CD4-positive, alpha-beta T cell (primary cell): ENCODE results near the gene CFAP70. TPM values are rescaled to one million over a fixed set of nuclear protein-coding genes. Genes with fewer than 3 reads are reported as not detected.
A peak's percentile ranks its signal among the peaks of the same experiment; 100 is the strongest.

Source experiments
- ATAC-seq: fragments of 200-7000 bp; cut with Tn5 transposase; one replicate; pipeline ENCODE4 v1.10.0; 2022; ENCODE audit warnings: mild to moderate bottlenecking; ENCODE audit not compliant: poor library complexity
- CTCF ChIA-PET: fragments of 350-600 bp; sonication (Branson Sonifier 250); formaldehyde crosslinking; loops from one replicate; lab custom pipeline; 2021; ENCODE audit warnings: antibody characterized with exemption, inconsistent platforms; lab: Charles Lee
- POLR2A ChIA-PET: fragments of 350-600 bp; sonication (Branson Sonifier 250); formaldehyde crosslinking; loops from one replicate; lab custom pipeline; 2021; ENCODE audit warnings: antibody characterized with exemption, inconsistent platforms; lab: Charles Lee
- DNase-seq, 14 experiments: peaks; one replicate each; pipeline ENCODE4 v3.0.0-alpha.2; 2013 to 2020; ENCODE audit warnings: mixed read lengths in 2 of 14
- H3K27ac ChIP-seq, 2 donors: one replicate each; pipeline versions ENCODE4 v1.5.1 to v1.7.0; 2013; ENCODE audit warnings: low read length in 2 of 2, low read depth in 1 of 2, mild to moderate bottlenecking in 1 of 2
- H3K27me3 ChIP-seq, 2 experiments: 1 replicate in 1 of 2; 2 replicates in 1 of 2; pipeline versions ENCODE4 v1.6.1 to v1.7.0; 2013; ENCODE audit warnings: low read length in 2 of 2, control low read depth in 1 of 2, mild to moderate bottlenecking in 1 of 2, moderate library complexity in 1 of 2; ENCODE audit not compliant: insufficient read depth in 2 of 2, control insufficient read depth in 1 of 2
- H3K36me3 ChIP-seq: one replicate; pipeline ENCODE4 v1.6.1; 2013; ENCODE audit warnings: low read length, control low read depth; ENCODE audit not compliant: insufficient read depth
- H3K4me1 ChIP-seq: one replicate; pipeline ENCODE4 v1.6.1; 2013; ENCODE audit warnings: low read length, control low read depth; ENCODE audit not compliant: insufficient read depth
- H3K4me3 ChIP-seq: one replicate; pipeline ENCODE4 v1.5.1; 2013; ENCODE audit warnings: mild to moderate bottlenecking, low read length, moderate library complexity
- H3K9me3 ChIP-seq, 2 experiments: 1 replicate in 1 of 2; 2 replicates in 1 of 2; pipeline versions ENCODE4 v1.6.1 to v1.7.0; 2013; ENCODE audit warnings: low read length in 2 of 2, mild to moderate bottlenecking in 2 of 2, control low read depth in 1 of 2, moderate library complexity in 1 of 2; ENCODE audit not compliant: control insufficient read depth in 1 of 2, insufficient read depth in 1 of 2
- H3K27ac Mint-ChIP-seq: one replicate; pipeline ENCODE4 v1.8.0; 2020; ENCODE audit warnings: mixed read lengths
- H3K27me3 Mint-ChIP-seq: one replicate; pipeline ENCODE4 v1.8.0; 2021; ENCODE audit warnings: mixed read lengths
- H3K36me3 Mint-ChIP-seq: one replicate; pipeline ENCODE4 v1.8.0; 2021; ENCODE audit warnings: low read depth, mixed read lengths
- H3K4me1 Mint-ChIP-seq: one replicate; pipeline ENCODE4 v1.8.0; 2021; ENCODE audit warnings: low read depth, mixed read lengths
- H3K4me3 Mint-ChIP-seq: one replicate; pipeline ENCODE4 v1.8.0; 2020; ENCODE audit warnings: mild to moderate bottlenecking, mixed read lengths
- H3K9me3 Mint-ChIP-seq: one replicate; pipeline ENCODE4 v1.8.0; 2020; ENCODE audit warnings: mixed read lengths
- intact Hi-C, 2 experiments: fragments of 100-400 bp; cut with DNase I in 1 of 2; cut with micrococcal nuclease in 1 of 2; formaldehyde crosslinking; loops; one replicate each; pipeline versions ENCODE4 v1.15.1 to v1.9.0; 2023 to 2025; cut with DNase I, micrococcal nuclease
- total RNA-seq, 174 experiments: library from RNA in 2 of 174; stranded (reverse) in 2 of 174; gene quantifications; one replicate each; pipeline ENCODE4 v1.2.3 and lab custom pipeline; 2021 to 2026
- TF ChIP-seq, protein P1 (sequence below): fragments of 200-600 bp; IDR thresholded peaks from one replicate; pipeline ENCODE4 v1.8.0; 2022; ENCODE audit warnings: antibody characterized with exemption, mild to moderate bottlenecking

The CFAP70 gene
- total RNA-seq, 2 experiments from 2014 or later: 2.6 TPM

DNA sequence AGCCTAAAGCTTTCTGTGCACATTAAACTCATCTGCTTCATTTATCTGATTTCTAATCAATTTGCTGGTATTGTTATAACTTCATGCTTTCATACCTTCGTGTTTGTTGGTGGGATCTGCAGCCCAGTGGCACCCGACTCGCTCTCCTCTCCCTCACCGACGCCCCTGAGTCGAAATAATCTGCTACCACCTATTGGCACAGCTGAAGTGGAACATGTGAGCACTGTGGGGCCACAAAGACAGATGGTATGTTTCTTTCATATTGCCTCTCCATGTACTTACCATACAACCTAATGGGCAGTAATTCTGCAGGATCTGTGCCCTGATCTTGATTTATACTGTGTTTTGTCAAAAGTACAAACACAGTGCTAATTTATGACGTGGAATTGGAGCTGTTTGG is 124.0 kb downstream of the CFAP70 start:
- Histone ChIP-seq H3K4me3 (no peak overlapping the region), H3K9me3 (no peaks in the 10 kb centered on the region), H3K27ac (no peak overlapping the region), H3K36me3 (peaks cover 50% of the 10 kb centered on the region), H3K4me1 (no peaks in the 10 kb centered on the region), H3K27me3 (no peaks in the 10 kb centered on the region)
- Mint-ChIP-seq H3K27ac (no peak overlapping the region), H3K27me3 (no peaks in the 10 kb centered on the region), H3K9me3 (no peaks in the 10 kb centered on the region), H3K4me3 (no peak overlapping the region), H3K36me3 (peaks cover 55% of the 10 kb centered on the region), H3K4me1 (no peaks in the 10 kb centered on the region)
- DNase-seq (no peak), ATAC-seq (no peak)
- ChIA-PET CTCF (no interaction called here), POLR2A (interaction anchor here (0.6 to 2.1 kb wide), 2 partner anchors 12 to 88 kb away, joined by 3 to 11 read pairs; partner anchors contain the start of gene DNAJC9)
- TF ChIP-seq, protein P1, sequence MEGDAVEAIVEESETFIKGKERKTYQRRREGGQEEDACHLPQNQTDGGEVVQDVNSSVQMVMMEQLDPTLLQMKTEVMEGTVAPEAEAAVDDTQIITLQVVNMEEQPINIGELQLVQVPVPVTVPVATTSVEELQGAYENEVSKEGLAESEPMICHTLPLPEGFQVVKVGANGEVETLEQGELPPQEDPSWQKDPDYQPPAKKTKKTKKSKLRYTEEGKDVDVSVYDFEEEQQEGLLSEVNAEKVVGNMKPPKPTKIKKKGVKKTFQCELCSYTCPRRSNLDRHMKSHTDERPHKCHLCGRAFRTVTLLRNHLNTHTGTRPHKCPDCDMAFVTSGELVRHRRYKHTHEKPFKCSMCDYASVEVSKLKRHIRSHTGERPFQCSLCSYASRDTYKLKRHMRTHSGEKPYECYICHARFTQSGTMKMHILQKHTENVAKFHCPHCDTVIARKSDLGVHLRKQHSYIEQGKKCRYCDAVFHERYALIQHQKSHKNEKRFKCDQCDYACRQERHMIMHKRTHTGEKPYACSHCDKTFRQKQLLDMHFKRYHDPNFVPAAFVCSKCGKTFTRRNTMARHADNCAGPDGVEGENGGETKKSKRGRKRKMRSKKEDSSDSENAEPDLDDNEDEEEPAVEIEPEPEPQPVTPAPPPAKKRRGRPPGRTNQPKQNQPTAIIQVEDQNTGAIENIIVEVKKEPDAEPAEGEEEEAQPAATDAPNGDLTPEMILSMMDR: no peak
- intact Hi-C loops: no loop called here

- ChIA-PET POLR2A (interaction anchor here (2.1 kb wide), 1 partner anchor 13 kb away, joined by 11 read pairs; the partner anchor contains the start of gene DNAJC9), CTCF (no interaction called here)
- Histone ChIP-seq H3K4me1 (no peaks in the 10 kb centered on the region), H3K4me3 (no peak overlapping the region), H3K27me3 (no peaks in the 10 kb centered on the region), H3K9me3 (no peaks in the 10 kb centered on the region), H3K36me3 (peaks cover 51% of the 10 kb centered on the region), H3K27ac (no peak overlapping the region)
- TF ChIP-seq, protein P1: no peak
- no peaks in the 10 kb centered on the region for H3K4me1 Mint-ChIP-seq
- no peak overlapping the region for H3K4me3 Mint-ChIP-seq
- ATAC-seq (no peak), DNase-seq (no peak)
- H3K27ac Mint-ChIP-seq: no peak overlapping the region
- intact Hi-C loops: no loop called here
- no peaks in the 10 kb centered on the region for H3K9me3 Mint-ChIP-seq
- no peaks in the 10 kb centered on the region for H3K27me3 Mint-ChIP-seq
- peaks cover 51% of the 10 kb centered on the region for H3K36me3 Mint-ChIP-seq
Measured at GRCh38 chr10:73233883-73234282, 124.8 kb downstream of the CFAP70 start.

DNA sequence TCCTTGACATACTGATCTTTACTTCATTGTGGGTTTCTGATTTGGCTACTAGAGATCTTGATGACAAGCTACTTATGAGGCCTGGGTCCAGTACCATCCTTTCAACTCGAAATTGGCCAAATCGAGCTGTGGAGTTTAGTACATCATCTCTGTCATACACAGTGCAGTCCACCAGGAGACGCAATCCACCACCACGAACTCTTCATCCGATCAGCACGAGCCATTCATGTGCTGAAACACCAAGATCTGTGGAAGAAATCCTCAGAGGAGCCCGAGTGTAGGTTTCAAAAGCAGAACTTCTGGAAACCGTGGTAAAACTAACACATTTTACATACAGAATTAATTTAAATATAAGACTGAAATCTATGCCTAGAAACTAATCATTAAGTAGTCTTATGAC is 125.8 kb downstream of the CFAP70 start:
- Mint-ChIP-seq H3K4me1 (no peaks in the 10 kb centered on the region), H3K27ac (peak overlapping the region; percentile 5), H3K36me3 (peaks cover 48% of the 10 kb centered on the region), H3K27me3 (no peaks in the 10 kb centered on the region), H3K9me3 (no peaks in the 10 kb centered on the region), H3K4me3 (no peak overlapping the region)
- H3K36me3 ChIP-seq: peaks cover 52% of the 10 kb centered on the region
- no peak overlapping the region for H3K27ac ChIP-seq
- H3K27me3 ChIP-seq: no peaks in the 10 kb centered on the region
- no peaks in the 10 kb centered on the region for H3K4me1 ChIP-seq
- ATAC-seq: no peak
- intact Hi-C loops: no loop called here
- DNase-seq: peak in 1 of 14 experiments; percentile 29
- POLR2A ChIA-PET: no interaction called here
- TF ChIP-seq, protein P1: no peak
- no peak overlapping the region for H3K4me3 ChIP-seq
- no peaks in the 10 kb centered on the region for H3K9me3 ChIP-seq
- CTCF ChIA-PET: no interaction called here
